ENCODE results near the gene SAMD4A.

- TF ChIP-seq CTCF (IDR thresholded peaks at IDR 0.05) = no peak
- no peak for TF ChIP-seq POLR2A (IDR thresholded peaks at IDR 0.05)
Observed at GRCh38 chr14:54737132-54737711, 170.3 kb downstream of the SAMD4A start.
